Heart left ventricle (tissue), 13 donors: ENCODE data around the gene P2RY10.

Source experiments
- CTCF ChIP-seq, 12 donors: fragments of 200-600 bp; sonication (generic) in 4 of 12; IDR thresholded peaks; one replicate each; pipeline versions ENCODE4 v1.5.0 to v1.8.0; 2018 to 2022; ENCODE audit warnings: antibody characterized with exemption in 12 of 12, mild to moderate bottlenecking in 5 of 12
- POLR2A ChIP-seq, 2 donors: fragments of 450-650 bp; IDR thresholded peaks; one replicate each; pipeline ENCODE4 v1.6.1; 2017; ENCODE audit warnings: antibody characterized with exemption in 2 of 2, mild to moderate bottlenecking in 2 of 2, moderate library complexity in 2 of 2
- donor health status: ischemic (EF 13 %, LVEDD 7.1; RV severe dilation, severe dysfunction).
- donor health status: DM: no; HTN: yes; CAD: no.
- donor health status: DM: no; HTN: no; CAD: no.
- donor health status: ischemic (EF 25% LVEDD 6.9; RV normal size, moderate dysfunction).
- donor health status: ischemic (EF 25% LVEDD 5.7; RV mildly dilated, moderate dysfunction).
- donor health status: ischemic (EF 35%, LVEDD 5.7; RV mildly dilated, moderate dysfunction).
- donor health status: nonischemic (EF 11% LVEDD 7.7; RV severe dilation, severe dysfunction).
- donor health status: DM: yes; HTN: yes; CAD: no.
- donor health status: PGD.
- donor health status: ischemic (EF 29% LVEDD 5.4; RV normal size, mild dysfunction).
- donor health status: nonischemic (EF 23%, LVEDD 6.1; RV moderate dilation, normal function).

- TF ChIP-seq CTCF (IDR thresholded peaks at IDR 0.05) = no peak
- TF ChIP-seq POLR2A (IDR thresholded peaks at IDR 0.05) = no peak
These were observed 44.2 kb downstream of the P2RY10 start for GRCh38 chrX:78989349-78989748.
